Lung (tissue), 12 donors: ENCODE measurements around the gene PRIMPOL. TPM values are rescaled to one million over a fixed set of nuclear protein-coding genes. Genes with fewer than 3 reads are reported as not detected.

Experiments used
- ATAC-seq: fragments of 200-7000 bp; cut with Tn5 transposase; one replicate; pipeline ENCODE4 v1.9.1; 2020; ENCODE audit warnings: moderate number of reproducible peaks; ENCODE audit not compliant: insufficient read depth, low FRiP score
- DNase-seq, 3 donors: peaks; one replicate each; pipeline ENCODE4 v3.0.0-alpha.2; 2013 to 2017
- H3K27ac ChIP-seq, 2 donors: one replicate each; pipeline ENCODE4 v1.5.1; 2013; ENCODE audit warnings: mild to moderate bottlenecking in 2 of 2, moderate library complexity in 2 of 2, control low read depth in 1 of 2, inconsistent platforms in 1 of 2, low read depth in 1 of 2, low read length in 1 of 2
- H3K27me3 ChIP-seq, 3 donors: one replicate each; pipeline ENCODE4 v1.5.1; 2013; ENCODE audit warnings: low read length in 2 of 3; ENCODE audit not compliant: control insufficient read depth in 3 of 3, insufficient read depth in 3 of 3
- H3K36me3 ChIP-seq, 4 donors: one replicate each; pipeline ENCODE4 v1.5.1; 2013; ENCODE audit warnings: low read length in 4 of 4, mild to moderate bottlenecking in 1 of 4, moderate library complexity in 1 of 4; ENCODE audit not compliant: control insufficient read depth in 4 of 4, insufficient read depth in 4 of 4
- H3K4me1 ChIP-seq, 5 donors: one replicate each; pipeline ENCODE4 v1.5.1; 2013; ENCODE audit warnings: low read length in 5 of 5, mild to moderate bottlenecking in 2 of 5, moderate library complexity in 1 of 5; ENCODE audit not compliant: control insufficient read depth in 5 of 5, insufficient read depth in 5 of 5
- H3K4me3 ChIP-seq: one replicate; pipeline ENCODE4 v1.5.1; 2013; ENCODE audit warnings: mild to moderate bottlenecking, control low read depth, moderate library complexity
- H3K9ac ChIP-seq, 2 donors: one replicate each; pipeline ENCODE4 v1.5.1; 2013; ENCODE audit warnings: low read length in 2 of 2, control low read depth in 1 of 2; ENCODE audit not compliant: insufficient read depth in 1 of 2
- H3K9me3 ChIP-seq, 4 donors: one replicate each; pipeline ENCODE4 v1.5.1; 2013; ENCODE audit warnings: low read length in 3 of 4, mild to moderate bottlenecking in 1 of 4, moderate library complexity in 1 of 4; ENCODE audit not compliant: control insufficient read depth in 4 of 4, insufficient read depth in 3 of 4
- CTCF ChIP-seq: IDR thresholded peaks from 2 replicates; pipeline ENCODE4 v1.5.1; 2012; ENCODE audit warnings: mild to moderate bottlenecking; ENCODE audit errors: control extremely low read depth, extremely low read depth
- WGBS, 2 donors: extraction: QIAGEN DNeasy Blood & Tissue Kit; methylation state at CpG; one replicate each; pipeline ENCODE4 v1.1.7; 2013; 5-methylcytosine and 5-hydroxymethylcytosine counted together
- polyA plus RNA-seq, 2 donors: library from polyadenylated mRNA; stranded (reverse); fragments of 200-250 nt; gene quantifications; one replicate each; pipeline ENCODE4 v1.2.1, GENCODE V29; 2013
- total RNA-seq, 2 donors: library from RNA; depleted of rRNA in 1 of 2; stranded (reverse); fragments of >200 nt in 1 of 2; gene quantifications; one replicate each; pipeline ENCODE4 v1.2.1, GENCODE V29; 2014 to 2021
- donor health status: control.
- donor health status: control.
- donor health status: Bipolar disorder and iron deficiency.
- donor health status: healthy.
- donor health status: DM: yes; HTN: yes; CAD: no.

PRIMPOL gene
- total and polyA plus RNA-seq, 4 donors: 7.3 to 43.4 (median 19.4) TPM

- Histone ChIP-seq H3K27me3 (no peaks in the 10 kb centered on the region), H3K9me3 (peaks cover 0 to 11% (median 0%) of the 10 kb centered on the region in 4 donors), H3K36me3 (peaks cover 0 to 9% (median 4%) of the 10 kb centered on the region in 4 donors), H3K4me1 (no peaks in the 10 kb centered on the region), H3K9ac (no peak overlapping the region), H3K4me3 (no peak overlapping the region), H3K27ac (no peak overlapping the region)
- DNase-seq (no peak), ATAC-seq (no peak)
- no peak for TF ChIP-seq CTCF
Measured at GRCh38 chr4:184721254-184721653, 71.7 kb downstream of the PRIMPOL start.

DNA sequence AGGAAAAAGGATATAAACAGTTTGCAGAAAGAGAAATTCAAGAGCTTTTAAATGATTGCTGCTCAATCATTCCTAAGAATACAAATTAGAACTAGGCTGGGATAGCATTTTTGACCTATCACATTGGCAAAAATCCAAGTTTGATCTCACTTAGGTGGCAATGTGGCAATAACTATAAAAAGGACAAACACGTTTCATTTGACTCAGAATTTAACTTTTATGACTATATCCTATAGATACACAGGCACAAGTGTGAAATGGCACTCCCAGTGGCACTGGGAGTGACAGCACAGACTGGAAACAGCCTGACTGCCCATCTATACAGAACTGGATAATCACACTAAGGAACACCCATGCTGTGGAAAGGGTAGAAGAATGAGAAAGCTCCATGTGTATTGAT is 73.3 kb downstream of the PRIMPOL start:
- Histone ChIP-seq H3K27ac (no peak overlapping the region), H3K27me3 (no peaks in the 10 kb centered on the region), H3K9ac (no peak overlapping the region), H3K9me3 (peaks cover 0 to 11% (median 0%) of the 10 kb centered on the region in 4 donors), H3K4me3 (no peak overlapping the region), H3K4me1 (no peaks in the 10 kb centered on the region), H3K36me3 (peaks cover 0 to 17% (median 5%) of the 10 kb centered on the region in 4 donors)
- 45 to 76% methylated on average over 1 of the region's 1 CpG for WGBS, 2 donors
- no peak for DNase-seq
- no peak for TF ChIP-seq CTCF
- no peak for ATAC-seq

- TF ChIP-seq CTCF: no peak
- H3K4me3 ChIP-seq: no peak overlapping the region
- no peaks in the 10 kb centered on the region for H3K27me3 ChIP-seq
- DNase-seq (no peak), ATAC-seq (no peak)
- H3K9me3 ChIP-seq: no peaks in the 10 kb centered on the region
- no peak overlapping the region for H3K9ac ChIP-seq
- no peak overlapping the region for H3K27ac ChIP-seq
- peaks cover 0 to 26% (median 9%) of the 10 kb centered on the region in 4 donors for H3K36me3 ChIP-seq
- WGBS, 2 donors: 70 to 88% methylated on average over 3 of the region's 3 CpGs
- H3K4me1 ChIP-seq: peaks cover 0 to 6% (median 0%) of the 10 kb centered on the region in 5 donors
Measured at GRCh38 chr4:184727430-184727829, 77.9 kb downstream of the PRIMPOL start.

GRCh38 chr4:184728858-184729257 is 79.3 kb downstream of the PRIMPOL start:
- Histone ChIP-seq H3K27me3 (no peaks in the 10 kb centered on the region), H3K9ac (no peak overlapping the region), H3K27ac (no peak overlapping the region), H3K9me3 (no peaks in the 10 kb centered on the region), H3K4me3 (no peak overlapping the region), H3K4me1 (peaks cover 0 to 14% (median 3%) of the 10 kb centered on the region in 5 donors), H3K36me3 (peaks cover 0 to 20% (median 8%) of the 10 kb centered on the region in 4 donors)
- ATAC-seq: no peak
- DNase-seq: no peak
- WGBS, 2 donors: 71 to 95% methylated on average over 2 of the region's 2 CpGs
- TF ChIP-seq CTCF: no peak
